Stimulated activated CD8-positive, alpha-beta memory T cell treated with anti-CD3 and anti-CD28 coated beads, Interleukin-15, amount 100 ng/mL, for 4 hours (primary cell): ENCODE results near the gene CFAP91.
"Not testable (repeated sequence)": the region's sequence is repeated elsewhere in the genome, so short reads cannot be mapped to it uniquely, and the experiment has no call there.

Source experiments
- DNase-seq, 2 donors: peaks; one replicate each; pipeline ENCODE4 v3.0.0-alpha.2; 2020; ENCODE audit warnings: low read depth in 2 of 2

CFAP91 gene

GRCh38 chr3:119677641-119677934 is 25.2 kb upstream of the CFAP91 start:
- DNase-seq: no peak

- DNase-seq: not testable (repeated sequence)
Observed at GRCh38 chr3:119678209-119678608, 24.6 kb upstream of the CFAP91 start.

GRCh38 chr3:119679874-119680273 is 22.9 kb upstream of the CFAP91 start:
- DNase-seq: no peak

GRCh38 chr3:119681279-119681678 is 21.5 kb upstream of the CFAP91 start:
- no peak for DNase-seq

GRCh38 chr3:119683421-119683820 is 19.4 kb upstream of the CFAP91 start:
- DNase-seq: no peak

- DNase-seq: no peak
Observed at GRCh38 chr3:119690043-119690656, 12.7 kb upstream of the CFAP91 start.

- no peak for DNase-seq
Observed at GRCh38 chr3:119695480-119695879, 7.3 kb upstream of the CFAP91 start.

GRCh38 chr3:119697394-119697793 is 5.4 kb upstream of the CFAP91 start:
- no peak for DNase-seq

- no peak for DNase-seq
Observed at GRCh38 chr3:119700269-119700919, 2.4 kb upstream of the CFAP91 start.

- DNase-seq: no peak
Observed at GRCh38 chr3:119700920-119701734, 1.7 kb upstream of the CFAP91 start.

- DNase-seq: no peak
Observed at GRCh38 chr3:119703820-119704531, 1.2 kb downstream of the CFAP91 start.

GRCh38 chr3:119715105-119715504 is 12.3 kb downstream of the CFAP91 start:
- no peak for DNase-seq

GRCh38 chr3:119716998-119717397 is 14.2 kb downstream of the CFAP91 start:
- no peak for DNase-seq

GRCh38 chr3:119717520-119717919 is 14.7 kb downstream of the CFAP91 start:
- DNase-seq: no peak

GRCh38 chr3:119723022-119723421 is 20.2 kb downstream of the CFAP91 start:
- no peak for DNase-seq

GRCh38 chr3:119726909-119727308 is 24.1 kb downstream of the CFAP91 start:
- DNase-seq: no peak

- no peak for DNase-seq
Observed at GRCh38 chr3:119729996-119730395, 27.2 kb downstream of the CFAP91 start.

GRCh38 chr3:119731560-119732343 is 28.9 kb downstream of the CFAP91 start:
- DNase-seq: no peak

- DNase-seq: no peak
Observed at GRCh38 chr3:119733812-119734211, 31.0 kb downstream of the CFAP91 start.

GRCh38 chr3:119738741-119739140 is 35.9 kb downstream of the CFAP91 start:
- no peak for DNase-seq
